GM23338 (cell line): ENCODE results near the gene PPP6R3. TPM values are rescaled to one million over a fixed set of nuclear protein-coding genes. Genes with fewer than 3 reads are reported as not detected.

Experiments used
- ATAC-seq: fragments of 200-7000 bp; cut with Tn5 transposase; 3 replicates; pipeline ENCODE4 v1.9.1; 2020
- DNase-seq: peaks from one replicate; pipeline ENCODE4 v3.0.0-alpha.2; 2015; ENCODE audit warnings: low spot score
- H2AFZ ChIP-seq: fragments of 200-600 bp; sonication (generic); 2 replicates; pipeline ENCODE4 v1.8.0; 2016; ENCODE audit warnings: antibody characterized with exemption, mild to moderate bottlenecking, moderate library complexity
- H3F3A ChIP-seq: fragments of 200-600 bp; sonication (generic); replicated peaks from 2 replicates; pipeline ENCODE4 v1.8.0; 2017; ENCODE audit warnings: antibody characterized with exemption, mixed run types, low read depth
- H3K27ac ChIP-seq: fragments of 200-600 bp; sonication (generic); 2 replicates; pipeline ENCODE4 v1.6.1; 2016; ENCODE audit warnings: low read depth
- H3K27me3 ChIP-seq: fragments of 200-600 bp; sonication (generic); 2 replicates; pipeline ENCODE4 v1.8.0; 2016; ENCODE audit warnings: mild to moderate bottlenecking, mixed run types, moderate library complexity; ENCODE audit not compliant: insufficient read depth
- H3K36me3 ChIP-seq: fragments of 200-600 bp; sonication (generic); 2 replicates; pipeline ENCODE4 v1.8.0; 2016; ENCODE audit warnings: mild to moderate bottlenecking; ENCODE audit not compliant: insufficient read depth
- H3K4me1 ChIP-seq: fragments of 200-600 bp; sonication (generic); 2 replicates; pipeline ENCODE4 v1.8.0; 2016; ENCODE audit warnings: mild to moderate bottlenecking, moderate library complexity; ENCODE audit not compliant: insufficient read depth
- H3K4me2 ChIP-seq: fragments of 200-600 bp; sonication (generic); 2 replicates; pipeline ENCODE4 v1.7.1; 2017; ENCODE audit warnings: mixed run types
- H3K4me3 ChIP-seq: fragments of 200-600 bp; sonication (generic); 2 replicates; pipeline ENCODE4 v1.6.1; 2016; ENCODE audit warnings: mixed run types
- H3K79me2 ChIP-seq: fragments of 200-600 bp; sonication (generic); replicated peaks from 2 replicates; pipeline ENCODE4 v1.8.0; 2017; ENCODE audit warnings: mild to moderate bottlenecking; ENCODE audit not compliant: insufficient read depth
- H3K9me2 ChIP-seq: fragments of 200-600 bp; sonication (generic); 2 replicates; pipeline ENCODE4 v1.8.0; 2017; ENCODE audit not compliant: insufficient read depth
- H4K20me1 ChIP-seq: fragments of 200-600 bp; sonication (generic); replicated peaks from 2 replicates; pipeline ENCODE4 v1.8.0; 2017; ENCODE audit warnings: mild to moderate bottlenecking; ENCODE audit not compliant: insufficient read depth
- H3K27ac Mint-ChIP-seq: 2 replicates; pipeline ENCODE4 v1.8.0; 2020; ENCODE audit warnings: inconsistent platforms, mild to moderate bottlenecking, moderate library complexity, mixed read lengths
- H3K27me3 Mint-ChIP-seq: 3 replicates; pipeline ENCODE4 v1.8.0; 2022; ENCODE audit warnings: low read depth, mild to moderate bottlenecking, moderate library complexity, mixed read lengths, inconsistent platforms; ENCODE audit not compliant: insufficient read depth, poor library complexity
- H3K36me3 Mint-ChIP-seq: 3 replicates; pipeline ENCODE4 v1.8.0; 2021; ENCODE audit warnings: low read depth, mild to moderate bottlenecking, inconsistent platforms, moderate library complexity, mixed read lengths
- H3K4me1 Mint-ChIP-seq: 3 replicates; pipeline ENCODE4 v1.8.0; 2020; ENCODE audit warnings: mild to moderate bottlenecking, inconsistent platforms, mixed read lengths
- H3K4me3 Mint-ChIP-seq: 3 replicates; pipeline ENCODE4 v1.8.0; 2021; ENCODE audit warnings: moderate library complexity, mild to moderate bottlenecking, inconsistent platforms, mixed read lengths
- H3K9me3 Mint-ChIP-seq: 3 replicates; pipeline ENCODE4 v1.8.0; 2020; ENCODE audit warnings: moderate library complexity, mild to moderate bottlenecking, inconsistent platforms, mixed read lengths
- EZH2 ChIP-seq: fragments of 200-600 bp; sonication (generic); IDR thresholded peaks from one replicate; pipeline ENCODE4 v1.8.0; 2017; ENCODE audit warnings: antibody characterized with exemption, mild to moderate bottlenecking, low read depth; ENCODE audit not compliant: unreplicated experiment
- JUNB ChIP-seq: IDR thresholded peaks from one replicate; pipeline ENCODE4 v1.6.1; 2016; ENCODE audit warnings: antibody characterized with exemption; ENCODE audit not compliant: unreplicated experiment
- POLR2AphosphoS5 ChIP-seq: IDR thresholded peaks from 2 replicates; pipeline ENCODE4 v1.6.1; 2016; ENCODE audit warnings: antibody characterized with exemption, low read depth
- ZNF114 ChIP-seq: fragments of 250-450 bp; sonication (Bioruptor Pico); IDR thresholded peaks from 2 replicates; pipeline ENCODE4 v1.5.0; 2020; ENCODE audit warnings: mild to moderate bottlenecking, moderate library complexity
- polyA plus RNA-seq: library from polyadenylated mRNA; unstranded; fragments of >200 nt; fragmentation: Nextera tagmentation; extraction: Ambion mirVana; gene quantifications from 2 replicates; pipeline ENCODE4 v1.2.1, GENCODE V29; 2016
- total RNA-seq: library from RNA; depleted of rRNA; stranded (reverse); fragments of >200 nt; shearing (Covaris generic); gene quantifications from 2 replicates; pipeline ENCODE4 v1.2.3, GENCODE V29; 2014
- TF ChIP-seq, protein P1 (sequence below): fragments of 250-450 bp; sonication (Bioruptor Pico); IDR thresholded peaks from 2 replicates; pipeline ENCODE4 v1.5.0; 2020; ENCODE audit warnings: mild to moderate bottlenecking, moderate library complexity
- TF ChIP-seq, protein P2 (sequence below), 2 experiments: fragments of 200-600 bp in 1 of 2; sonication (generic) in 1 of 2; conservative IDR thresholded peaks; 2 replicates each; pipeline versions ENCODE4 v1.5.1 to v1.6.1; 2016 to 2017; ENCODE audit warnings: antibody characterized with exemption in 2 of 2, low read depth in 2 of 2, mild to moderate bottlenecking in 2 of 2, moderate library complexity in 1 of 2

The PPP6R3 gene
- total and polyA plus RNA-seq, 2 experiments from 2014 or later, result 170 to 268 TPM

DNA sequence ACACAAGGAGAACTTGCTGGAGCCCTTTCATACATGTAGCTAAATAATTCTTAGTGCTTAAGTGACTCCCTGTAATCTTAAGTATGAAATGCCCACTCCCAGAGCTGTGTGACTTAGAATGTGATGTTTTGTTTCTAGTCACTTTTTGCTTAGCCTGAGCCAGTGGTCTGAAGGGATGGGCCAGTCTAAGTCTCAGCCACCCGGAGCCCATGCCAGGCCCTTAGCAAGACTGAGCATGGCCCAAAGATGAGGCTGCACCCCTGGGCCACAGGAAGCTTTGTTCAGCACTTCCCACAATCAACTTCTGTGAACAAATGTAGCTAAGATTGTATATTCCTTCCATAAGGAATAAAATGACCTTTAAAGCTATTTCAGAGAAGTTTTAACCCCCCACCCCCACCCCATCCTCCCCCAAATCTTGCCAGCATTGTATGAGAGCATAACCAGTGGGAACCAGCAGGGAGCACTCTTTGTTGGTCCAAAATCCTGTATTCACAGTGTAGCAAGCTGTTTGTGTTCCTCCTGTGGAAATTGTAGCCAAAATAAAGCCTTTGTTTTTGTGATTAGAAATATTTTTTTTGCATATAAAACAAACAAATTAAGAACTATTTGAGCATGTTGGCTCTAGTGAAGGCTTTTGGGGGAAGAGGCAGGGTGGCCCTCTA is 150.0 kb downstream of the PPP6R3 start:
- H3K27me3 ChIP-seq, result no peaks in the 10 kb centered on the region
- no peaks in the 10 kb centered on the region for H3K9me2 ChIP-seq
- H3K4me3 Mint-ChIP-seq, result no peak overlapping the region
- TF ChIP-seq POLR2AphosphoS5, result no peak
- TF ChIP-seq ZNF114, result no peak
- TF ChIP-seq, protein P1, sequence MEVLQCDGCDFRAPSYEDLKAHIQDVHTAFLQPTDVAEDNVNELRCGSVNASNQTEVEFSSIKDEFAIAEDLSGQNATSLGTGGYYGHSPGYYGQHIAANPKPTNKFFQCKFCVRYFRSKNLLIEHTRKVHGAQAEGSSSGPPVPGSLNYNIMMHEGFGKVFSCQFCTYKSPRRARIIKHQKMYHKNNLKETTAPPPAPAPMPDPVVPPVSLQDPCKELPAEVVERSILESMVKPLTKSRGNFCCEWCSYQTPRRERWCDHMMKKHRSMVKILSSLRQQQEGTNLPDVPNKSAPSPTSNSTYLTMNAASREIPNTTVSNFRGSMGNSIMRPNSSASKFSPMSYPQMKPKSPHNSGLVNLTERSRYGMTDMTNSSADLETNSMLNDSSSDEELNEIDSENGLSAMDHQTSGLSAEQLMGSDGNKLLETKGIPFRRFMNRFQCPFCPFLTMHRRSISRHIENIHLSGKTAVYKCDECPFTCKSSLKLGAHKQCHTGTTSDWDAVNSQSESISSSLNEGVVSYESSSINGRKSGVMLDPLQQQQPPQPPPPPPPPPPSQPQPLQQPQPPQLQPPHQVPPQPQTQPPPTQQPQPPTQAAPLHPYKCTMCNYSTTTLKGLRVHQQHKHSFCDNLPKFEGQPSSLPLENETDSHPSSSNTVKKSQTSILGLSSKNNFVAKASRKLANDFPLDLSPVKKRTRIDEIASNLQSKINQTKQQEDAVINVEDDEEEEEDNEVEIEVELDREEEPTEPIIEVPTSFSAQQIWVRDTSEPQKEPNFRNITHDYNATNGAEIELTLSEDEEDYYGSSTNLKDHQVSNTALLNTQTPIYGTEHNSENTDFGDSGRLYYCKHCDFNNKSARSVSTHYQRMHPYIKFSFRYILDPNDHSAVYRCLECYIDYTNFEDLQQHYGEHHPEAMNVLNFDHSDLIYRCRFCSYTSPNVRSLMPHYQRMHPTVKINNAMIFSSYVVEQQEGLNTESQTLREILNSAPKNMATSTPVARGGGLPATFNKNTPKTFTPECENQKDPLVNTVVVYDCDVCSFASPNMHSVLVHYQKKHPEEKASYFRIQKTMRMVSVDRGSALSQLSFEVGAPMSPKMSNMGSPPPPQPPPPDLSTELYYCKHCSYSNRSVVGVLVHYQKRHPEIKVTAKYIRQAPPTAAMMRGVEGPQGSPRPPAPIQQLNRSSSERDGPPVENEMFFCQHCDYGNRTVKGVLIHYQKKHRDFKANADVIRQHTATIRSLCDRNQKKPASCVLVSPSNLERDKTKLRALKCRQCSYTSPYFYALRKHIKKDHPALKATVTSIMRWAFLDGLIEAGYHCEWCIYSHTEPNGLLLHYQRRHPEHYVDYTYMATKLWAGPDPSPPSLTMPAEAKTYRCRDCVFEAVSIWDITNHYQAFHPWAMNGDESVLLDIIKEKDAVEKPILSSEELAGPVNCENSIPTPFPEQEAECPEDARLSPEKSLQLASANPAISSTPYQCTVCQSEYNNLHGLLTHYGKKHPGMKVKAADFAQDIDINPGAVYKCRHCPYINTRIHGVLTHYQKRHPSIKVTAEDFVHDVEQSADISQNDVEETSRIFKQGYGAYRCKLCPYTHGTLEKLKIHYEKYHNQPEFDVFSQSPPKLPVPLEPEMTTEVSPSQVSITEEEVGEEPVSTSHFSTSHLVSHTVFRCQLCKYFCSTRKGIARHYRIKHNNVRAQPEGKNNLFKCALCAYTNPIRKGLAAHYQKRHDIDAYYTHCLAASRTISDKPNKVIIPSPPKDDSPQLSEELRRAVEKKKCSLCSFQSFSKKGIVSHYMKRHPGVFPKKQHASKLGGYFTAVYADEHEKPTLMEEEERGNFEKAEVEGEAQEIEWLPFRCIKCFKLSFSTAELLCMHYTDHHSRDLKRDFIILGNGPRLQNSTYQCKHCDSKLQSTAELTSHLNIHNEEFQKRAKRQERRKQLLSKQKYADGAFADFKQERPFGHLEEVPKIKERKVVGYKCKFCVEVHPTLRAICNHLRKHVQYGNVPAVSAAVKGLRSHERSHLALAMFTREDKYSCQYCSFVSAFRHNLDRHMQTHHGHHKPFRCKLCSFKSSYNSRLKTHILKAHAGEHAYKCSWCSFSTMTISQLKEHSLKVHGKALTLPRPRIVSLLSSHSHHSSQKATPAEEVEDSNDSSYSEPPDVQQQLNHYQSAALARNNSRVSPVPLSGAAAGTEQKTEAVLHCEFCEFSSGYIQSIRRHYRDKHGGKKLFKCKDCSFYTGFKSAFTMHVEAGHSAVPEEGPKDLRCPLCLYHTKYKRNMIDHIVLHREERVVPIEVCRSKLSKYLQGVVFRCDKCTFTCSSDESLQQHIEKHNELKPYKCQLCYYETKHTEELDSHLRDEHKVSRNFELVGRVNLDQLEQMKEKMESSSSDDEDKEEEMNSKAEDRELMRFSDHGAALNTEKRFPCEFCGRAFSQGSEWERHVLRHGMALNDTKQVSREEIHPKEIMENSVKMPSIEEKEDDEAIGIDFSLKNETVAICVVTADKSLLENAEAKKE, result no peak
- no peak for TF ChIP-seq JUNB
- TF ChIP-seq, protein P2, sequence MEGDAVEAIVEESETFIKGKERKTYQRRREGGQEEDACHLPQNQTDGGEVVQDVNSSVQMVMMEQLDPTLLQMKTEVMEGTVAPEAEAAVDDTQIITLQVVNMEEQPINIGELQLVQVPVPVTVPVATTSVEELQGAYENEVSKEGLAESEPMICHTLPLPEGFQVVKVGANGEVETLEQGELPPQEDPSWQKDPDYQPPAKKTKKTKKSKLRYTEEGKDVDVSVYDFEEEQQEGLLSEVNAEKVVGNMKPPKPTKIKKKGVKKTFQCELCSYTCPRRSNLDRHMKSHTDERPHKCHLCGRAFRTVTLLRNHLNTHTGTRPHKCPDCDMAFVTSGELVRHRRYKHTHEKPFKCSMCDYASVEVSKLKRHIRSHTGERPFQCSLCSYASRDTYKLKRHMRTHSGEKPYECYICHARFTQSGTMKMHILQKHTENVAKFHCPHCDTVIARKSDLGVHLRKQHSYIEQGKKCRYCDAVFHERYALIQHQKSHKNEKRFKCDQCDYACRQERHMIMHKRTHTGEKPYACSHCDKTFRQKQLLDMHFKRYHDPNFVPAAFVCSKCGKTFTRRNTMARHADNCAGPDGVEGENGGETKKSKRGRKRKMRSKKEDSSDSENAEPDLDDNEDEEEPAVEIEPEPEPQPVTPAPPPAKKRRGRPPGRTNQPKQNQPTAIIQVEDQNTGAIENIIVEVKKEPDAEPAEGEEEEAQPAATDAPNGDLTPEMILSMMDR (conservative IDR thresholded peaks at IDR 0.05; ENCODE audit: low read depth in 2 of 2), result peak; percentile 51 to 52
- no peak for TF ChIP-seq EZH2
- H3K36me3 Mint-ChIP-seq, result peaks cover 91% of the 10 kb centered on the region
- H3K4me1 Mint-ChIP-seq, result peaks cover 4% of the 10 kb centered on the region; the same call in 2 of the 3 replicates
- H3K4me1 ChIP-seq, result no peaks in the 10 kb centered on the region
- no peak overlapping the region for H2AFZ ChIP-seq
- H3F3A ChIP-seq, result peaks cover 6% of the 10 kb centered on the region; the same call in 1 of the 2 replicates
- no peak overlapping the region for H3K4me2 ChIP-seq
- H3K79me2 ChIP-seq, result 0 out of 2 replicates have a peak, but pooled peaks cover 3% of the 10 kb centered on the region
- no peak overlapping the region; the same call in 1 of the 2 replicates for H3K27ac Mint-ChIP-seq
- peaks cover 4% of the 10 kb centered on the region for H4K20me1 ChIP-seq
- peaks cover under 1% of the 10 kb centered on the region for H3K27me3 Mint-ChIP-seq
- DNase-seq, result peak; percentile 38
- H3K9me3 Mint-ChIP-seq, result no peaks in the 10 kb centered on the region; the same call in 1 of the 3 replicates
- peaks cover 44% of the 10 kb centered on the region for H3K36me3 ChIP-seq
- no peak overlapping the region for H3K4me3 ChIP-seq
- peak overlapping the region; percentile 75; the same call in 1 of the 2 replicates for H3K27ac ChIP-seq
- ATAC-seq, result peak; percentile 56
